ENCODE measurements around the gene IER3.
A peak's percentile ranks its signal among the peaks of the same experiment; 100 is the strongest.
"Not testable (repeated sequence)": the region's sequence is repeated elsewhere in the genome, so short reads cannot be mapped to it uniquely, and the experiment has no call there.

Gene IER3

DNA sequence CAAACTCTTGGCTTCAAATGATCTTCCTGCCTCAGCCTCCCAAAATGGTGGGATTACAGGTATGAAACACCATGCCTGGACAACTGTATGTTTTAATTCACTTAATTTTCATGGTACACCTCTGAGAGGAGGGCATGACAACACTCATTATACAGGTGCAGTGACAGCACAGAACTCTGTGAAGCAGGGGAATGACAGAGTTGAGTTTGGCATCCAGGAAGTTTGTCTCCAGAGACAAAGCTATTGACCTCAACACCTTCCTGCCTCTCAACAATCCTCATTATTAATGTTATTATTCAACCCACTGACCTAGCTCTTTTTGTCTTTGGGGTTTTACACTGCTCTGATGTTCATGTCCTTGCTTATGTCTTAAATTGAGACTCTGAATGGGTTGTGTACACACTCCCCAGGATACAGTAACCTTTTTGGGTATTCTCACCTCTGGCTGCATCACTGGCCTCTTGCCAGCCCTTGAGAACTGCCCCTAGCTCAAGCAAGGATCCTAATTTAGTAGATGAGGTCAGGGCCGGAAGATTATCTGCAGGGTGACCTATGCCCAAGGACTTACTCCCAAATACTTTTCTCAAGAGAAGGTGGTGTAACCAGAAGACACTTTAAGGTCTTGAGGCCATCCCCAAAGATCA, 13.0 kb upstream of the IER3 start:
- no peak for TF ChIP-seq ZNF792 (tag by site-specific recombination; IDR thresholded peaks at IDR 0.05)
- TF ChIP-seq SP7 (tag by site-specific recombination; IDR thresholded peaks at IDR 0.05): 0 out of 2 replicates have a peak, but pooled peaks have one; percentile 20
- TF ChIP-seq, protein P1, sequence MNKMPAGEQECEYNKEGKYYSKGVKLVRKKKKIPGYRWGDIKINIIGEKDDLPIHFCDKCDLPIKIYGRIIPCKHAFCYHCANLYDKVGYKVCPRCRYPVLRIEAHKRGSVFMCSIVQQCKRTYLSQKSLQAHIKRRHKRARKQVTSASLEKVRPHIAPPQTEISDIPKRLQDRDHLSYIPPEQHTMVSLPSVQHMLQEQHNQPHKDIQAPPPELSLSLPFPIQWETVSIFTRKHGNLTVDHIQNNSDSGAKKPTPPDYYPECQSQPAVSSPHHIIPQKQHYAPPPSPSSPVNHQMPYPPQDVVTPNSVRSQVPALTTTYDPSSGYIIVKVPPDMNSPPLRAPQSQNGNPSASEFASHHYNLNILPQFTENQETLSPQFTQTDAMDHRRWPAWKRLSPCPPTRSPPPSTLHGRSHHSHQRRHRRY (tag by site-specific recombination; IDR thresholded peaks at IDR 0.05): no peak
- TF ChIP-seq, protein P2, sequence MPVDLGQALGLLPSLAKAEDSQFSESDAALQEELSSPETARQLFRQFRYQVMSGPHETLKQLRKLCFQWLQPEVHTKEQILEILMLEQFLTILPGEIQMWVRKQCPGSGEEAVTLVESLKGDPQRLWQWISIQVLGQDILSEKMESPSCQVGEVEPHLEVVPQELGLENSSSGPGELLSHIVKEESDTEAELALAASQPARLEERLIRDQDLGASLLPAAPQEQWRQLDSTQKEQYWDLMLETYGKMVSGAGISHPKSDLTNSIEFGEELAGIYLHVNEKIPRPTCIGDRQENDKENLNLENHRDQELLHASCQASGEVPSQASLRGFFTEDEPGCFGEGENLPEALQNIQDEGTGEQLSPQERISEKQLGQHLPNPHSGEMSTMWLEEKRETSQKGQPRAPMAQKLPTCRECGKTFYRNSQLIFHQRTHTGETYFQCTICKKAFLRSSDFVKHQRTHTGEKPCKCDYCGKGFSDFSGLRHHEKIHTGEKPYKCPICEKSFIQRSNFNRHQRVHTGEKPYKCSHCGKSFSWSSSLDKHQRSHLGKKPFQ (tag by site-specific recombination; IDR thresholded peaks at IDR 0.05): 0 out of 2 replicates have a peak, but pooled peaks have one; percentile 24

DNA sequence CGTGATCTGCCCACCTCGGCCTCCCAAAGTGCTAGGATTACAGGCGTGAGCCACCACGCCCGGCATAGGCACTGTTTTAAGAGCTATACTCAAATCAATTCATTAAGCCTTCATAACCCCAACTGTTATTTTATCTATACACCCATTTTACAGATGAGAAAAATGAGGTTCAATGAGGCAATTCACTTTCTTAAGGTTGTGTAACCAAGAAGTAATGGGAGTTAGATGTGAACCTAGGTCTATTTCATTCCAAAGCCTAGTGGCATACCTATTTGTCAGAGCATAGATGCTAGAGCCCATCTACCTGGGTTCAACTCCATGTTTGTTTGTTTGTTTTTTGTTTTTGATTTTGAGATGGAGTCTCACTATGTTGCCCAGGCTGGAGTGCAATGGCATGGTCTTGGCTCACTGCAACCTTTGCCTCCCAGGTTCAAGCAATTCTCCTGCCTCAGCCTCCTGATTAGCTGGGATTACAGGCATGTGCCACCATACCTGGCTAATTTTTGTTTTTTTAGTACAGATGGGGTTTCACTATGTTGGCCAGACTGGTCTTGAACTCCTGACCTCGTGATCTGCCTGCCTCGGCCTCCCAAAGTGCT, 12.2 kb upstream of the IER3 start:
- CTCF ChIA-PET: interaction anchor here (0.9 to 1.3 kb wide), 4 partner anchors 10 to 78 kb away, joined by 3 to 5 read pairs (median 4); no protein-coding TSS in a partner anchor
- H3K36me3 ChIP-seq (ENCODE audit: control insufficient read depth in 2 of 2, insufficient read depth in 1 of 2, low read length in 2 of 2); H3K27ac ChIP-seq (ENCODE audit: extremely low read depth, low read depth, low read length); H3K9me3 ChIP-seq (ENCODE audit: control insufficient read depth, insufficient read depth, low read depth, low read length); H3K4me3 ChIP-seq (ENCODE audit: low read depth, low read length): not testable (repeated sequence)
- POLR2A ChIA-PET: interaction anchor here (1.0 to 1.7 kb wide), 2 partner anchors 13 to 25 kb away, joined by 4 to 16 read pairs; partner anchors contain the start of gene IER3
- peaks cover 17% of the 10 kb centered on the region for H3K4me1 ChIP-seq (ENCODE audit: control insufficient read depth, insufficient read depth, low read length)
- TF ChIP-seq ZNF121 (tag by site-specific recombination; IDR thresholded peaks at IDR 0.05): peak; percentile 81; the same call in 1 of the 2 replicates

More for the DNA sequence above, 13.0 kb upstream of the IER3 start:
- Histone ChIP-seq H3K36me3 (ENCODE audit: control insufficient read depth in 2 of 2, insufficient read depth in 1 of 2, low read length in 2 of 2) (no peaks in the 10 kb centered on the region), H3K9me3 (ENCODE audit: control insufficient read depth, insufficient read depth, low read depth, low read length) (no peaks in the 10 kb centered on the region), H3K4me3 (ENCODE audit: low read depth, low read length) (no peak overlapping the region), H3K4me1 (ENCODE audit: control insufficient read depth, insufficient read depth, low read length) (peaks cover 10% of the 10 kb centered on the region), H3K27ac (ENCODE audit: extremely low read depth, low read depth, low read length) (no peak overlapping the region)
- ChIA-PET POLR2A (interaction anchor here (0.5 to 1.7 kb wide), 5 partner anchors 12 to 61 kb away, joined by 3 to 16 read pairs (median 3); partner anchors contain the start of genes IER3 and MDC1), CTCF (interaction anchor here (0.6 to 1.3 kb wide), 6 partner anchors 9 to 79 kb away, joined by 3 to 8 read pairs (median 5); no protein-coding TSS in a partner anchor)

DNA sequence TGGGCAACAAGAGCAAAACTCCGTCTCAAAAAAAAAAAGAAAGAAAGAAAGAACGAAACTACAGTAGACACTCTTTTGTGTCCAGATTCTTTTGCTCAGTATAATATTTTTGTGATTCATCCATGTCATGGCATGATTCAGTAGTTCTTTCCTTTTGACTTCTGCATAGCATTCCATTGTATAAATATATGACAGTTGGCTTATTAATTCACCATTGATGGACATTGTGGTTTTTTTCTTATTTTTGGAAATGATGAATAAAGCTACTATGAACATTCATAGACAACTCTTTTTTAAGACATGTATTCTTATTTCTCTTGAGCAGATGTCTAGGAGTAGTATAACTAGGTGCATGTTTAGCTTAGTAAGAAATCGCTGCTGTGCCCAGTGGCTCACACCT, 10.3 kb upstream of the IER3 start:
- H3K27ac ChIP-seq (ENCODE audit: extremely low read depth, low read depth, low read length): no peak overlapping the region
- H3K4me3 ChIP-seq (ENCODE audit: low read depth, low read length): no peak overlapping the region
- no peaks in the 10 kb centered on the region for H3K9me3 ChIP-seq (ENCODE audit: control insufficient read depth, insufficient read depth, low read depth, low read length)
- ChIA-PET CTCF (no interaction called here), POLR2A (no interaction called here)
- peaks cover 17% of the 10 kb centered on the region for H3K4me1 ChIP-seq (ENCODE audit: control insufficient read depth, insufficient read depth, low read length)
- no peaks in the 10 kb centered on the region for H3K36me3 ChIP-seq (ENCODE audit: control insufficient read depth in 2 of 2, insufficient read depth in 1 of 2, low read length in 2 of 2)
- TF ChIP-seq ZBTB8A (tag by site-specific recombination; IDR thresholded peaks at IDR 0.05) (no peak), KLF8 (tag by site-specific recombination; IDR thresholded peaks at IDR 0.05) (no peak), ZFP41 (tag by site-specific recombination; IDR thresholded peaks at IDR 0.05; ENCODE audit: borderline replicate concordance) (no peak), ZNF747 (tag by site-specific recombination; IDR thresholded peaks at IDR 0.05) (no peak), RBAK (tag by site-specific recombination; IDR thresholded peaks at IDR 0.05) (no peak), ZNF335 (tag by site-specific recombination; conservative IDR thresholded peaks at IDR 0.05) (no peak), ZNF16 (tag by site-specific recombination; IDR thresholded peaks at IDR 0.05; ENCODE audit: low read depth) (no peak), SCRT2 (tag by site-specific recombination; IDR thresholded peaks at IDR 0.05) (no peak), ZBTB48 (tag by site-specific recombination; IDR thresholded peaks at IDR 0.05) (no peak), SALL2 (tag by site-specific recombination; IDR thresholded peaks at IDR 0.05; ENCODE audit: borderline replicate concordance) (no peak), ZSCAN23 (tag by site-specific recombination; IDR thresholded peaks at IDR 0.05) (no peak)
- TF ChIP-seq, protein P3, sequence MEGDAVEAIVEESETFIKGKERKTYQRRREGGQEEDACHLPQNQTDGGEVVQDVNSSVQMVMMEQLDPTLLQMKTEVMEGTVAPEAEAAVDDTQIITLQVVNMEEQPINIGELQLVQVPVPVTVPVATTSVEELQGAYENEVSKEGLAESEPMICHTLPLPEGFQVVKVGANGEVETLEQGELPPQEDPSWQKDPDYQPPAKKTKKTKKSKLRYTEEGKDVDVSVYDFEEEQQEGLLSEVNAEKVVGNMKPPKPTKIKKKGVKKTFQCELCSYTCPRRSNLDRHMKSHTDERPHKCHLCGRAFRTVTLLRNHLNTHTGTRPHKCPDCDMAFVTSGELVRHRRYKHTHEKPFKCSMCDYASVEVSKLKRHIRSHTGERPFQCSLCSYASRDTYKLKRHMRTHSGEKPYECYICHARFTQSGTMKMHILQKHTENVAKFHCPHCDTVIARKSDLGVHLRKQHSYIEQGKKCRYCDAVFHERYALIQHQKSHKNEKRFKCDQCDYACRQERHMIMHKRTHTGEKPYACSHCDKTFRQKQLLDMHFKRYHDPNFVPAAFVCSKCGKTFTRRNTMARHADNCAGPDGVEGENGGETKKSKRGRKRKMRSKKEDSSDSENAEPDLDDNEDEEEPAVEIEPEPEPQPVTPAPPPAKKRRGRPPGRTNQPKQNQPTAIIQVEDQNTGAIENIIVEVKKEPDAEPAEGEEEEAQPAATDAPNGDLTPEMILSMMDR (tag by site-specific recombination; IDR thresholded peaks at IDR 0.05): no peak
- TF ChIP-seq, protein P4, sequence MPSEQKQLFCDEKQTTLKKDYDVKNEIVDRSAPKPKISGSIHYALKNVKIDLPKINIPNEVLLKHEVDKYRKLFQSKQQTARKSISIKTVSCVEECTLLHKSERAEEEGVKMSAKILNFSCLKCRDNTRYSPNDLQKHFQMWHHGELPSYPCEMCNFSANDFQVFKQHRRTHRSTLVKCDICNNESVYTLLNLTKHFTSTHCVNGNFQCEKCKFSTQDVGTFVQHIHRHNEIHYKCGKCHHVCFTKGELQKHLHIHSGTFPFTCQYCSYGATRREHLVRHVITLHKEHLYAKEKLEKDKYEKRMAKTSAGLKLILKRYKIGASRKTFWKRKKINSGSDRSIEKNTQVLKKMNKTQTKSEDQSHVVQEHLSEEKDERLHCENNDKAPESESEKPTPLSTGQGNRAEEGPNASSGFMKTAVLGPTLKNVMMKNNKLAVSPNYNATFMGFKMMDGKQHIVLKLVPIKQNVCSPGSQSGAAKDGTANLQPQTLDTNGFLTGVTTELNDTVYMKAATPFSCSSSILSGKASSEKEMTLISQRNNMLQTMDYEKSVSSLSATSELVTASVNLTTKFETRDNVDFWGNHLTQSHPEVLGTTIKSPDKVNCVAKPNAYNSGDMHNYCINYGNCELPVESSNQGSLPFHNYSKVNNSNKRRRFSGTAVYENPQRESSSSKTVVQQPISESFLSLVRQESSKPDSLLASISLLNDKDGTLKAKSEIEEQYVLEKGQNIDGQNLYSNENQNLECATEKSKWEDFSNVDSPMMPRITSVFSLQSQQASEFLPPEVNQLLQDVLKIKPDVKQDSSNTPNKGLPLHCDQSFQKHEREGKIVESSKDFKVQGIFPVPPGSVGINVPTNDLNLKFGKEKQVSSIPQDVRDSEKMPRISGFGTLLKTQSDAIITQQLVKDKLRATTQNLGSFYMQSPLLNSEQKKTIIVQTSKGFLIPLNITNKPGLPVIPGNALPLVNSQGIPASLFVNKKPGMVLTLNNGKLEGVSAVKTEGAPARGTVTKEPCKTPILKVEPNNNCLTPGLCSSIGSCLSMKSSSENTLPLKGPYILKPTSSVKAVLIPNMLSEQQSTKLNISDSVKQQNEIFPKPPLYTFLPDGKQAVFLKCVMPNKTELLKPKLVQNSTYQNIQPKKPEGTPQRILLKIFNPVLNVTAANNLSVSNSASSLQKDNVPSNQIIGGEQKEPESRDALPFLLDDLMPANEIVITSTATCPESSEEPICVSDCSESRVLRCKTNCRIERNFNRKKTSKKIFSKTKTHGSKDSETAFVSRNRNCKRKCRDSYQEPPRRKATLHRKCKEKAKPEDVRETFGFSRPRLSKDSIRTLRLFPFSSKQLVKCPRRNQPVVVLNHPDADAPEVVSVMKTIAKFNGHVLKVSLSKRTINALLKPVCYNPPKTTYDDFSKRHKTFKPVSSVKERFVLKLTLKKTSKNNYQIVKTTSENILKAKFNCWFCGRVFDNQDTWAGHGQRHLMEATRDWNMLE (tag by site-specific recombination; conservative IDR thresholded peaks at IDR 0.05; ENCODE audit: low read depth): no peak
- TF ChIP-seq, protein P5, sequence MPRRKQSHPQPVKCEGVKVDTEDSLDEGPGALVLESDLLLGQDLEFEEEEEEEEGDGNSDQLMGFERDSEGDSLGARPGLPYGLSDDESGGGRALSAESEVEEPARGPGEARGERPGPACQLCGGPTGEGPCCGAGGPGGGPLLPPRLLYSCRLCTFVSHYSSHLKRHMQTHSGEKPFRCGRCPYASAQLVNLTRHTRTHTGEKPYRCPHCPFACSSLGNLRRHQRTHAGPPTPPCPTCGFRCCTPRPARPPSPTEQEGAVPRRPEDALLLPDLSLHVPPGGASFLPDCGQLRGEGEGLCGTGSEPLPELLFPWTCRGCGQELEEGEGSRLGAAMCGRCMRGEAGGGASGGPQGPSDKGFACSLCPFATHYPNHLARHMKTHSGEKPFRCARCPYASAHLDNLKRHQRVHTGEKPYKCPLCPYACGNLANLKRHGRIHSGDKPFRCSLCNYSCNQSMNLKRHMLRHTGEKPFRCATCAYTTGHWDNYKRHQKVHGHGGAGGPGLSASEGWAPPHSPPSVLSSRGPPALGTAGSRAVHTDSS (tag by site-specific recombination; IDR thresholded peaks at IDR 0.05): no peak
